Hypothalamus (tissue), 51 donors: ENCODE measurements around the gene STKLD1.
"Not testable (repeated sequence)": the region's sequence is repeated elsewhere in the genome, so short reads cannot be mapped to it uniquely, and the experiment has no call there.

ENCODE experiments used
- DNase-seq, 51 donors: peaks; one replicate each; lab custom pipeline; 2025; lab: John Stamatoyannopoulos, UW

The STKLD1 gene

DNA sequence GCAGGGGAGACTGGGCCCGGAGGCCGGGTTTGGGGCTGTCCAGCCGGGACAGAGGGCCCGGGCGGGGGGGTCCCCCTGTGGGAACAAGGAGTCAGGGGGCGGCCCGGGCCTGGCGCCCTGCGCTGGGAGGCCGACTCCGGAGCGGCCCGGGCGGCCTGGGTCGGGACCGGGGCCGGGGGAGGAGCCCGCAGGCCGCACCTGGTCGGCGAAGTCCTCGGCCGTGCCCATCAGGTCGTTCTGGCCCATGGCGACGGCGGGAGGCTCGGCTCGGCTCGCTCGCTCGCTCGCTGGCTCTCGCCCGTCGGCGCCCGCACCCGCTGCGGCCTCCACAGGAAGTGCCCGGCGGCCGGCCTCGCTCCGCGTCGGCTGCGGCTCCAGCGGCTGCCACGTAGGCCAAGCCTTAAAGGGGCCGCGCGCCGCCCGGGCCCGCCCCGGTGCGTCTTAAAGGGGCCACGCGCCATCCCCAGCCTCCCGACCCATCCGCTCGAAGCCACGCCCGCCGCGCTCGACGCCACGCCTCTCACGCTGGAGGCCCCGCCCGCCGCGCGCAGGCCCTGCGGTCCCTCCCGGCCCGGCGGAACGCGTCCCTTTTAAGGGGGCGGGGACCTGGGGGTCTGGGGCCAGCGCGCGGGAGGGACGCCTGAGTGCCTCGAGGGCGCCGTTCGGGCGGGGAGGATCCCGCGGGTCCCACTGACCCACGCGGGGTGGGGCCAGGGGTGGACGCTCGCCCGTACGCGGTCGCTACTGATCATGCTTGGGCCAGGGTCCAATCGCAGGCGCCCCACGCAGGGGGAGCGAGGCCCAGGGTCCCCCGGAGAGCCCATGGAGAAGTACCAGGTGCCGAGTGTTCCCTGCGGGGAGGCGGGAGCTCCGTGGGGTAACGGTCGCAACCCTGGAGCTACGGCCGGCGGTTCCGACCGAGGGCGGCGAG is at the start of gene STKLD1, which contains the start of gene SURF4:
TSS of gene STKLD1 (plus strand) at position 643 of the 931 bp plus-strand sequence. CDS start at position 751, 108 bp downstream.
TSS of gene SURF4 (minus strand) at position 337 of the 931 bp plus-strand sequence. CDS start at position 246, 91 bp downstream.
- DNase-seq = peak in 50 of 51 donors; percentile 46 to 98 (median 91)

DNA sequence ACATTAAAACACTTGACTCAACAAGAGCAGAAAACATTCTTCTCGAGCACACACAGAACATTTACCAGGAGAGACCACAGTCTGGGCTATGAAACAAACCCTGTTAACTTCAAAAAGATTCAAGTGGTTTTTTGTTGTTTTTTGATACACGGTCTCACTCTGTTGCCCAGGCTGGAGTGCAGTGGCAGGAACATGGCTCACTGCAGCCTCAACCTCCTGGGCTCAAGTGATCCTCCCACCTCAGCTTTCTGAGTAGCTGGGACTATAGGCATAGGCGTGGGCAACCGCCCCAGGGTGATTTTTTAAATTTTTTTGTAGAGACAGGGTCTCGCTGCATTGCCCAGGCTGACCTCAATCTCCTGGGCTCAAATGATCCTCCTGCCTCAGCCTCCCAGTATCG is 49.1 kb upstream of the STKLD1 start:
- not testable (repeated sequence) for DNase-seq

GRCh38 chr9:133327834-133328484 is 48.2 kb upstream of the STKLD1 start:
- no peak for DNase-seq

DNA sequence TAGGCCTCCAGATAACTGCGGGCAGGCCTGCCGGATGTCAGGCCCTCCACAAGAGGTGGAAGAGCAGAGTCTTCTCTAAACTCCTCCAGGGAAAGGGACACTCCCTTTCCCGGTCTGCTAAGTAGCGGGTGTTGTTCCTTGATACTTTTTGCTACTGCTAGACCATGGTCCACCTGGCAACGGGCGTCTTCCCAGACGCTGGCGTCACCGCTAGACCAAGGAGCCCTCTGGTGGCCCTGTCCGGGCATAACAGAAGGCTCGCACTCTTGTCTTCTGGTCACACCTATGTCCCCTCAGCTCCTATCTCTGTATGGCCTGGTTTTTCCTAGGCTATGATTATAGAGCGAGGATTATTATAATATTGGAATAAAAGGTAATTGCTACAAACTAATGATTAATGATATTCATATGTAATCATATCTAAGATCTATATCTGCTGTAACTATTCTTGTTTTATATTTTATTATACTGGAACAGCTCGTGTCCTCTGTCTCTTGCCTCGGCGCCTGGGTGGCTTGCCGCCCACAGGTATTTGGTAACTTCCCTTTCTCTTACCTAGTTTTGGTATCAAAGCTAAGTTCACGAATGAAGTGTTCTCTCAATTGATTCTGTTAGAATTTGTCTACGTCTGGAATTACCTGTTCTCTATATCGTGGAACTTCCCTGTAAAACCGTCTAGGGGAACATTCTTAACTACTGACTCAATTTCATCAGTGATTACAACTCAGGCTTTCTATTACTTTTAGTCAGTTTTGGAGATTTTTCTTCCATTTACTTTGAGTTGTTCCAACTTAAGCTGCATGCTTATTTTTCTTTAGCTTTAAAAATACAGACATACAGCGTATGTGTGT is 46.6 kb upstream of the STKLD1 start:
- DNase-seq = peak in 5 of 51 donors; percentile 7 to 28 (median 11)

DNA sequence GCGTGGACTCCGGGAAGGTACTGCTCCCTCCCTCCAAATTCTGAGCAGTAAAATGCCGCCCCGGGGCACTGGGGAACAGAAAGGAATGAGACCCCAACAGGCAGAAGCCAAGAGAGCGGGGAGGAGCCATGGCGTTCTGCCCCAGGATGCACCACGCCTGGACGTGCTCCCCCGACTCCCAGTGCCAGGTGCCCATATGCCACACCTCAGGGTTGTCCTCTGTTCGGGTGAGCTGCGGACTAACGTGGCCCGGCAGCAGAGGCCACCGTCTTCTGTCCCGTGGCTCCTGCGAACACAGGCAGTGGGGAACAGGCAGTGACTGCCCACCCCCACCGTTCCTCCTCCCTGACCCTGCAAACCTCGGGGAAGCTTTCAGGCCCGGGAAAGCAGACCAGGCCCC is 44.9 kb upstream of the STKLD1 start:
- no peak for DNase-seq

- DNase-seq = no peak
Observed at GRCh38 chr9:133331641-133332380, 44.4 kb upstream of the STKLD1 start.

- no peak for DNase-seq
Observed at GRCh38 chr9:133332381-133332730, 43.8 kb upstream of the STKLD1 start.

- no peak for DNase-seq
Observed at GRCh38 chr9:133333011-133333410, 43.2 kb upstream of the STKLD1 start.

DNA sequence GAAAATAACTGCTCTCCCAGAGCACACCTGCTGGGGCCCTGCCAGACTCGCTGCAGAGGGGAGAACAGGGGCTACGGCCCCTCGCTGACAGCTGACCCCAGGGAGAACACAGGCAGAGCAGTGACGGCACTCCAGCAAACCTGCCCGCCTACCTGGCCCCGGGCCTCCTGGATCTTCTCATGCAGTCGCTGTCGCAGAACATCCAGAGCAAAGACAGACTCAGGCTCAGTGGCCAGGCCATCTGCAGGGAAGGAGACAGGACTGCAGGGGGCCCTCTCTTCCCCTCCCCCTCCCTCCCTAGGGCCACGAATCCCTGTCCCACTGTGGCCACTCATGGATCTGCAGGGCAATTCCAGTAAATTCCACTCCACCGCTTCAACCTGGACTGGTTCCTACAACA is 42.6 kb upstream of the STKLD1 start:
- no peak for DNase-seq

DNA sequence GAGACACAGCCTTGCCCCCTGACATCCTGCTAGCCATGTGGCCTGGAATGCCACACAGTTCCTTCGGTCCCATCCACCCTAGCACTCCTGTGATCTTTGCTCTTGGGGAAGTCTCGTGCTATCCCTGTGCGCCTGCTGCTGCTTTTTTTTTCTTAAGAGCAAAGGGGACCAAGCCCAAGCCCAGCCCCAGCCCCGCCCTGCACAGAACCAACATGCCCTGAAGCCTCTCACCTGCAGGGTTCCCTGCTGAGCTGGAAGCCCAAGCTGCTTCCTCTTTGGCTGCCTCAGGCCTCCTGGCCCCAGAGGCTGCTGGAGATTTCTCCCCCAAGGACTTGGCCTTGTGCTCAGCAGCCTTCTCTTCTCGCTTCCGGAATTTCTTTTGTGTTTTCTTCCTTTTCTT is 42.0 kb upstream of the STKLD1 start:
- DNase-seq = no peak

- not testable (repeated sequence) for DNase-seq
Observed at GRCh38 chr9:133334888-133335287, 41.3 kb upstream of the STKLD1 start.

GRCh38 chr9:133335924-133336811 is 40.0 kb upstream of the STKLD1 start, which contains the start of gene SURF6:
SURF6 (minus strand) TSS chr9:133336188; CDS start chr9:133336132, 56 bp downstream.
- DNase-seq = peak; percentile 39 to 94 (median 83)

GRCh38 chr9:133339641-133340040 is 36.5 kb upstream of the STKLD1 start:
- no peak for DNase-seq

DNA sequence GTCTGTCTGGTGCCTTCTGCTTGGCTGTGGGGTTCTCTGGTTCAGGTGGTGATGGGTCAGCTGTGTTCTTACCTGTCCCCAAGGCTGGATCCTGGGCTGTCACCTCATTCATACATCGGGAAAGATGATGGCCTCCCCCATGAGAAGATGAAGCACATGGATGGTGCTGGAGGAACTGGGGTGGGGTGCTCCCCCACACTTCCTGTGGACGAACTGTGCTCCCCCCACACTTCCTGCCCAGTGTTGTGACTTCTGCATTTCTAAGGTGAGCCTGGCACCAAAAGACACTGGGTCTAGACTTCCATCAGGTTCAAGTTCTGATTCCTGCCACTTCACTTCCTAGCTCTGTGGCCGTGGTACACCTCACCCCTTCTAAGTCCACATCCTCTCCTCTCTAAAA is 35.9 kb upstream of the STKLD1 start:
- no peak for DNase-seq

DNA sequence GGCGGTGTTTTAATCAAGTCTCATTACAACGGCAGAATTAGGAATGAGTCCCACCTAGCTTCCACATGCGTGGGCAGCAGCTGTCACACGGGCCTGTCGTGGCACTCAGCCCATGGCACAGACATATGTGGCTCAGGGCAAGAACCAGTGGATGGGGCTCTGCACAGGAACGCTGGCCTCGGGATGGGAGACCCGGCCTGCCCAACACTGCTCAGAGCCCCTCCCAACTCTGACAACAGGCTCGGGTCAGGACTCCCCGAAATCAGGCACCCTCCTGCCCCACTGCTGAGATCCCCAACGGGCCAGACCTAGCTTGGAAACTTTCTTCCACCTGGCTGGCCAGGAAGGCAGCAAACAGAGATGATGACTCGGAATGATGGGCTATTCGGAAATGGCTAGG is 35.2 kb upstream of the STKLD1 start:
- no peak for DNase-seq

GRCh38 chr9:133341369-133342068 is 34.6 kb upstream of the STKLD1 start:
- DNase-seq = peak in 21 of 51 donors; percentile 8 to 50 (median 27)

DNA sequence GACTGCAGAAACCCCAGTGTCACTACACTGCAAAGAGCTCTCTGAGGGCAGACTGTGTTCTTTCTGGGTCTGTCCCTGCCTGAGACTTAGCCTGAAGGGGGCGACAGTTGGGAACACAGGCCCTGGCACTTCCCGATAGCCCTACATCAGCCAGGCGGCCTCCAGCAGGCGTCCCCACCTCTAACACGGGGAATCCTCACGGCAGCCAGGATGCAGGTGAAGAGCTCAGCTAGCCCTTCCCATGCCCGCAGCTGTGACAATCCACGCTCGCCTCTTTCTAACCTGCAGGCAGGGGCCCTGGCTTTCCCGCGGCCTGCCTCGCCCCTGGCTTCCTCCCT is 34.1 kb upstream of the STKLD1 start:
- DNase-seq = no peak

DNA sequence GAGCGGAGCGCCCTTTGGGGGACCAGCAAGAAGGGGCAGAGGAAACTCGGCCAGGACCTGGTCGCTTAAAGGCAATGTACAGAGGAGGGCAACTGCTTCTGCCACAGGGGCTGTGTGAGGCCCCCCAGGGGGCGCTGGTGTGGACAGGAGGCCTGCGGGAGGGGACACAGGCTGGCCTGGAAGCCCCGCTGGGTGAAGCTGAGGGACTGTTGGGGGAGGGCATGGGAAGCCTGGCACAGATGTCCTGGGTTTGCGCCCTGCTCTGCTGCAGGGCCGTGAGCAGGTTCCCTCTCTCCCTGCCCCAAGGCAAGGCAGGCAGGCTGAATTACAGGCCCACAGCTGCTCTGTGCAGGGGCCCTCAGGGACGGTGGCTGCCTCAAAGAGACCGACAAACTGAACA is 33.6 kb upstream of the STKLD1 start:
- no peak for DNase-seq
